ENCODE measurements around the gene RIBC2. TPM values are rescaled to one million over a fixed set of nuclear protein-coding genes. Genes with fewer than 3 reads are reported as not detected.

Gene RIBC2
- total and polyA plus RNA-seq, 10 of the 15 experiments (the other 5 are each of a cell fraction or from before 2014, with no cell fraction given): 0.10 TPM; not detected in 9

DNA sequence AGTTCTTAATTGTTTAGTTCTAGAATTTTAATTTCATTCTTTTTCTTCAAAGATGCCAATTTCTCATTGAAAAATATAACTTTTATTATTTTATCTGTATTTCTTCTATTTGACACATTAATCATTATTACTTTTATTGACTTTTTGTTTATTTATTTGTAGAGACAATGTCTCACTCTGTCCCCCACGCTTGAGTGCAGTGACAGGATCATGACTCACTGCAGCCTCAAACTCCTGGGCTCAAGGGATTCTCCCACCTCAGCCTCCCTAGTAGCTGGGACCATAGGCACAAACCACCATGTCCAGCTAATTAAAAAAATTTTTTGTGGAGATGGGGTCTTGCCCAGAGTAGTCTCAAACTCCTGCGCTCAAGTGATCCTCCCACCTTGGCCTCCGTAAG lies 58.9 kb downstream of the RIBC2 start:
- Histone ChIP-seq H3K9ac (ENCODE audit: control insufficient read depth, insufficient read depth, low read length) (no peak overlapping the region), H3K27ac (ENCODE audit: control insufficient read depth, insufficient read depth) (no peak overlapping the region), H4K20me1 (ENCODE audit: control insufficient read depth, insufficient read depth) (no peaks in the 10 kb centered on the region), H3K36me3 (ENCODE audit: control insufficient read depth in 2 of 2, insufficient read depth in 2 of 2, low read length in 1 of 2) (no peaks in the 10 kb centered on the region), H2AFZ (ENCODE audit: control insufficient read depth, low read depth, low read length) (no peak overlapping the region), H3K27me3 (replicated peaks in 1 of 2; ENCODE audit: control insufficient read depth in 2 of 2, insufficient read depth in 2 of 2, low read length in 1 of 2) (peaks cover 0 to 2% of the 10 kb centered on the region in 2 experiments; a peak in 2 of 4 replicates), H3K4me2 (ENCODE audit: control insufficient read depth, insufficient read depth) (no peak overlapping the region), H3K79me2 (ENCODE audit: control insufficient read depth, insufficient read depth, low read length) (no peaks in the 10 kb centered on the region), H3K4me1 (ENCODE audit: control insufficient read depth, insufficient read depth, low read length) (no peaks in the 10 kb centered on the region), H3K9me3 (replicated peaks; ENCODE audit: control insufficient read depth, insufficient read depth, low read length) (no peaks in the 10 kb centered on the region; the same call in 2 of the 3 replicates), H3K4me3 (no peak overlapping the region)
- no peak for FAIRE-seq
- DNase-seq (ENCODE audit: low read depth, low spot score): no peak
- CTCF ChIA-PET: no interaction called here
- SMC1A ChIA-PET (ENCODE audit: uncharacterized antibody, unreplicated experiment): no interaction called here
- intact Hi-C loops (cut with micrococcal nuclease; ENCODE audit: unreplicated experiment): no loop called here
- TF ChIP-seq MTA3 (IDR thresholded peaks at IDR 0.05; ENCODE audit: borderline replicate concordance, low read length) (no peak), ZNF384 (IDR thresholded peaks at IDR 0.05; ENCODE audit: borderline replicate concordance, low read depth, low read length) (no peak), TCF3 (IDR thresholded peaks at IDR 0.05; ENCODE audit: borderline replicate concordance, insufficient read depth, low read depth, low read length) (no peak), POLR2AphosphoS5 (IDR thresholded peaks at IDR 0.05; ENCODE audit: low read length) (no peak), FOS (IDR thresholded peaks at IDR 0.05; ENCODE audit: borderline replicate concordance, extremely low read depth, insufficient read length) (no peak), SIN3A (IDR thresholded peaks at IDR 0.05; ENCODE audit: low read depth, low read length) (no peak)
- 74% methylated on average over 3 of the region's 3 CpGs for WGBS (ENCODE audit: insufficient coverage, insufficient replicate concordance, low lambda C conversion rate, missing lambda C conversion rate)
- POLR2A ChIA-PET: no interaction called here
- RAD21 ChIA-PET (ENCODE audit: unreplicated experiment): no interaction called here
- in situ Hi-C loops (cut with MboI): no loop called here
- ATAC-seq: no peak
- BruUV-seq (replicated peaks): no TSS peak

DNA sequence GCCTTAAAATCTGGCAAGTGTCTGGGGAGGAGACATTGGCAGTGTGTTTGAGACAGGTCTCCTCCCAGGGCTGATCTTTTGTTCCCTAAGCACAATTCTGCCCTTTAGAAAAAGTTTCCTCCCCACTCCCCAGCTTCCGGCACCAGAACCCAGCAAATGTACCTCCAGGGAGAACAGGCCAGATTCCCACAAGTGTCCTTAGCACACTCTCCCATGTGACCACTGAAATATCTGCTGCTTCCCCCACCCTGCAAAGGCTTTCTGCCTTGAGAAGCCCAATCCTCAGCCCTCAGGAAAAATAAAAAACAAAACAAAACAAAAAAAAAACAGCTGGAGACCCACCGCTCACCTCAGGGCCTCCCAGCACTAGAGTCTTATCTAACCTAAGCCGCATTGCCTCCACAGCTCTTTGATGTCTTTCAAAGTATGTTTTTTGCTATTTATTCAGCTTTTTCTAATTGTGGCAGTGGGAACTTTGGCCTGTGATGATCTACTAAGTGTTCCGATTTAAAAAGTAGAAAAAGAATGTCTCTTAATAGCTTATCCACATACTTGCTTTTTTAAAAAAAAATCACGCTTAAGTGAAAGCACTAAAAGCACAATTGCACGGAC lies 60.2 kb downstream of the RIBC2 start:
- Histone ChIP-seq H4K20me1 (ENCODE audit: control insufficient read depth, insufficient read depth) (no peaks in the 10 kb centered on the region), H3K36me3 (ENCODE audit: control insufficient read depth in 2 of 2, insufficient read depth in 2 of 2, low read length in 1 of 2) (no peaks in the 10 kb centered on the region), H3K9me3 (replicated peaks; ENCODE audit: control insufficient read depth, insufficient read depth, low read length) (no peaks in the 10 kb centered on the region), H3K9ac (ENCODE audit: control insufficient read depth, insufficient read depth, low read length) (no peak overlapping the region), H3K4me1 (ENCODE audit: control insufficient read depth, insufficient read depth, low read length) (no peaks in the 10 kb centered on the region), H3K27me3 (replicated peaks in 1 of 2; ENCODE audit: control insufficient read depth in 2 of 2, insufficient read depth in 2 of 2, low read length in 1 of 2) (peaks cover 0 to 2% of the 10 kb centered on the region in 2 experiments; a peak in 2 of 4 replicates), H2AFZ (ENCODE audit: control insufficient read depth, low read depth, low read length) (no peak overlapping the region), H3K27ac (ENCODE audit: control insufficient read depth, insufficient read depth) (no peak overlapping the region), H3K79me2 (ENCODE audit: control insufficient read depth, insufficient read depth, low read length) (no peaks in the 10 kb centered on the region), H3K4me2 (ENCODE audit: control insufficient read depth, insufficient read depth) (no peak overlapping the region), H3K4me3 (no peak overlapping the region)
- no TSS peak for BruUV-seq (replicated peaks)
- 75% methylated on average over 6 of the region's 6 CpGs for WGBS (ENCODE audit: insufficient coverage, insufficient replicate concordance, low lambda C conversion rate, missing lambda C conversion rate)
- DNase-seq (ENCODE audit: low read depth, low spot score) (no peak), ATAC-seq (no peak), FAIRE-seq (no peak)
- in situ Hi-C loops (cut with MboI): no loop called here
- ChIA-PET SMC1A (ENCODE audit: uncharacterized antibody, unreplicated experiment) (interaction anchor here (0.7 kb wide), 1 partner anchor 711 kb away, joined by 3 read pairs; no protein-coding TSS in a partner anchor), POLR2A (no interaction called here), RAD21 (ENCODE audit: unreplicated experiment) (no interaction called here), CTCF (no interaction called here)
- intact Hi-C loops (cut with micrococcal nuclease; ENCODE audit: unreplicated experiment): no loop called here
- TF ChIP-seq FOXK2 (IDR thresholded peaks at IDR 0.05) (no peak), RAD51 (IDR thresholded peaks at IDR 0.05) (no peak), HDGF (IDR thresholded peaks at IDR 0.05) (no peak), CHD4 (IDR thresholded peaks at IDR 0.05) (no peak), ATF7 (IDR thresholded peaks at IDR 0.05; ENCODE audit: low read depth) (no peak), CHD2 (IDR thresholded peaks at IDR 0.05; ENCODE audit: borderline replicate concordance, low read depth, low read length) (no peak)
